ENCODE measurements around the gene ZMYND8. TPM values are rescaled to one million over a fixed set of nuclear protein-coding genes. Genes with fewer than 3 reads are reported as not detected.

Gene ZMYND8
- total and polyA plus RNA-seq, 2 donors: 14.8 to 28.5 TPM

- H3K4me3 ChIP-seq (ENCODE audit: low read length in 2 of 2): no peak overlapping the region
- DNase-seq (ENCODE audit: low read depth in 6 of 9, low spot score in 9 of 9): no peak
- 90% methylated on average over 4 of the region's 4 CpGs for WGBS
- peaks cover 11 to 26% of the 10 kb centered on the region in 2 donors for H3K36me3 ChIP-seq (ENCODE audit: control insufficient read depth in 2 of 2, insufficient read depth in 2 of 2, low read length in 1 of 2)
- no peaks in the 10 kb centered on the region for H3K27me3 ChIP-seq (ENCODE audit: control insufficient read depth in 2 of 2, insufficient read depth in 1 of 2, low read length in 1 of 2)
- peaks cover 41 to 75% of the 10 kb centered on the region in 2 donors for H3K4me1 ChIP-seq (ENCODE audit: control insufficient read depth in 2 of 2, insufficient read depth in 2 of 2, low read length in 2 of 2)
- no peak overlapping the region for H3K27ac ChIP-seq (ENCODE audit: low read depth in 1 of 2, low read length in 1 of 2)
- no peaks in the 10 kb centered on the region for H3K9me3 ChIP-seq (ENCODE audit: control insufficient read depth in 2 of 2, insufficient read depth in 1 of 2, low read length in 1 of 2)
Observed at GRCh38 chr20:47350691-47351545, 5.6 kb downstream of the ZMYND8 start.

- no peaks in the 10 kb centered on the region for H3K27me3 ChIP-seq (ENCODE audit: control insufficient read depth in 2 of 2, insufficient read depth in 1 of 2, low read length in 1 of 2)
- WGBS: 44% methylated on average over 4 of the region's 4 CpGs
Observed at GRCh38 chr20:47350181-47350550, 6.3 kb downstream of the ZMYND8 start.

GRCh38 chr20:47349365-47350180 is 6.9 kb downstream of the ZMYND8 start:
- Histone ChIP-seq H3K9me3 (ENCODE audit: control insufficient read depth in 2 of 2, insufficient read depth in 1 of 2, low read length in 1 of 2) (no peaks in the 10 kb centered on the region), H3K4me1 (ENCODE audit: control insufficient read depth in 2 of 2, insufficient read depth in 2 of 2, low read length in 2 of 2) (peaks cover 38 to 72% of the 10 kb centered on the region in 2 donors)

More at GRCh38 chr20:47350181-47350550, 6.3 kb downstream of the ZMYND8 start:
- peak in 1 of 9 donors; percentile 47 for DNase-seq (ENCODE audit: low read depth in 6 of 9, low spot score in 9 of 9)
- peaks cover 13 to 29% of the 10 kb centered on the region in 2 donors for H3K36me3 ChIP-seq (ENCODE audit: control insufficient read depth in 2 of 2, insufficient read depth in 2 of 2, low read length in 1 of 2)
- no peaks in the 10 kb centered on the region for H3K9me3 ChIP-seq (ENCODE audit: control insufficient read depth in 2 of 2, insufficient read depth in 1 of 2, low read length in 1 of 2)
- peaks cover 39 to 75% of the 10 kb centered on the region in 2 donors for H3K4me1 ChIP-seq (ENCODE audit: control insufficient read depth in 2 of 2, insufficient read depth in 2 of 2, low read length in 2 of 2)
- no peak overlapping the region for H3K4me3 ChIP-seq (ENCODE audit: low read length in 2 of 2)
- no peak overlapping the region for H3K27ac ChIP-seq (ENCODE audit: low read depth in 1 of 2, low read length in 1 of 2)

DNA sequence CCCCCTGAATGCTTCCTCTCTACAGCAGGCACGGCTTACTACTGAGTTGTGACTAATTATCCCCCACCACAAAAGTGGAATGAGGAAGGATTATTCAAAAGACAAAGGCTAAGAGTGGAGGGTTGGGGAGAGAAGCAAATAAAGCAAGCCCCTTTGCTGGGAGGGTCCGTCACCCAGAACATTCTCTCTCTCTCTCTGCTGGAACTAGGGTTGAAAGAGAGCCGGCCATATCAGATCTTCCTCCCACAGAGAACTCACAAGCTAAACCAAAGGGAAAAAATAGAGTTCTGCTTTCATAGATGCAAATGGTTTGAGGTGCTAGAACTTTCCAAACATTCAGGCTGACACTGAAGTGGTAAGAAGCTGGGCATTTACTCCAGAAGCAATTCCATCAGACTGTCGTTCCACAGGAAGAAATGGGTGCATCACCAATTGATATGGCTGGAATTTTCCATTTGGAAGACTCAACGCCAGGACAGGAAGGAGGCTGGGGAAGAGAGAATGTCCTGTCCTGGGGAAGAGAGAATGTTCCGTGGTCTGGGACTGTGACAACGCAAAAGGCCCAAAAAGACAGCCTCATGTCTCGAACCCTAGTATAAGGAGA is 7.9 kb downstream of the ZMYND8 start:
- Histone ChIP-seq H3K4me3 (ENCODE audit: low read length in 2 of 2) (no peak overlapping the region), H3K36me3 (ENCODE audit: control insufficient read depth in 2 of 2, insufficient read depth in 2 of 2, low read length in 1 of 2) (peaks cover 13 to 38% of the 10 kb centered on the region in 2 donors), H3K27ac (ENCODE audit: low read depth in 1 of 2, low read length in 1 of 2) (peak overlapping the region; percentile 42 to 62), H3K9me3 (ENCODE audit: control insufficient read depth in 2 of 2, insufficient read depth in 1 of 2, low read length in 1 of 2) (no peaks in the 10 kb centered on the region), H3K27me3 (ENCODE audit: control insufficient read depth in 2 of 2, insufficient read depth in 1 of 2, low read length in 1 of 2) (no peaks in the 10 kb centered on the region), H3K4me1 (ENCODE audit: control insufficient read depth in 2 of 2, insufficient read depth in 2 of 2, low read length in 2 of 2) (peaks cover 33 to 63% of the 10 kb centered on the region in 2 donors)
- 92% methylated on average over 8 of the region's 8 CpGs for WGBS
- DNase-seq (ENCODE audit: low read depth in 6 of 9, low spot score in 9 of 9): no peak

More at GRCh38 chr20:47349365-47350180, 6.9 kb downstream of the ZMYND8 start:
- Histone ChIP-seq H3K27ac (ENCODE audit: low read depth in 1 of 2, low read length in 1 of 2) (peak overlapping the region in 1 of 2 donors; percentile 42), H3K36me3 (ENCODE audit: control insufficient read depth in 2 of 2, insufficient read depth in 2 of 2, low read length in 1 of 2) (peaks cover 13 to 33% of the 10 kb centered on the region in 2 donors), H3K4me3 (ENCODE audit: low read length in 2 of 2) (no peak overlapping the region), H3K27me3 (ENCODE audit: control insufficient read depth in 2 of 2, insufficient read depth in 1 of 2, low read length in 1 of 2) (no peaks in the 10 kb centered on the region)
- DNase-seq (ENCODE audit: low read depth in 6 of 9, low spot score in 9 of 9): no peak
- 85% methylated on average over 7 of the region's 7 CpGs for WGBS

- WGBS: 88% methylated on average over 4 of the region's 4 CpGs
- Histone ChIP-seq H3K4me3 (ENCODE audit: low read length in 2 of 2) (no peak overlapping the region), H3K36me3 (ENCODE audit: control insufficient read depth in 2 of 2, insufficient read depth in 2 of 2, low read length in 1 of 2) (peaks cover 15 to 38% of the 10 kb centered on the region in 2 donors), H3K27me3 (ENCODE audit: control insufficient read depth in 2 of 2, insufficient read depth in 1 of 2, low read length in 1 of 2) (no peaks in the 10 kb centered on the region), H3K9me3 (ENCODE audit: control insufficient read depth in 2 of 2, insufficient read depth in 1 of 2, low read length in 1 of 2) (no peaks in the 10 kb centered on the region), H3K27ac (ENCODE audit: low read depth in 1 of 2, low read length in 1 of 2) (peak overlapping the region in 1 of 2 donors; percentile 1), H3K4me1 (ENCODE audit: control insufficient read depth in 2 of 2, insufficient read depth in 2 of 2, low read length in 2 of 2) (peaks cover 29 to 55% of the 10 kb centered on the region in 2 donors)
- no peak for DNase-seq (ENCODE audit: low read depth in 6 of 9, low spot score in 9 of 9)
Observed at GRCh38 chr20:47347661-47348435, 8.7 kb downstream of the ZMYND8 start.

DNA sequence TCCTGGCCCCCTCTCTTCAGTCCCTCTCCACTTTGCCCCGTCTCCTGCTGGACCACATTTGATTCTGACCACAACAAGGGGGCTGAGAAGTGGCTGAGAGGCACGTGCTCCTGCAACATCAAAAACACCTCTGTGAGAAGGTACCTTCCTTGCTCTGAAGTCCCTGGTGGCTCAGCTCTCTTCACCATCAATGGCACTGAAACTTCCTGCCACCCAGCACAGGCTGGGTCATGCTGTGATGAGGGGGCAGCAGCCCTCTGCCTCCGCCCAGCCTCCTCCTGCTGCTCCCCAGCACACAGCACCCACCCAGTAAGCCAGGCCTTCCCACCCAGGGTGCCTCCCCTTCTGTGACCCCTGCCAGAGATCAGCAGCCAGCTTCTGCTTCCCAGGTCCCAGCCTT is 10.3 kb downstream of the ZMYND8 start:
- H3K4me3 ChIP-seq (ENCODE audit: low read length in 2 of 2): no peak overlapping the region
- peaks cover 12 to 33% of the 10 kb centered on the region in 2 donors for H3K36me3 ChIP-seq (ENCODE audit: control insufficient read depth in 2 of 2, insufficient read depth in 2 of 2, low read length in 1 of 2)
- H3K4me1 ChIP-seq (ENCODE audit: control insufficient read depth in 2 of 2, insufficient read depth in 2 of 2, low read length in 2 of 2): peaks cover 18 to 42% of the 10 kb centered on the region in 2 donors
- no peaks in the 10 kb centered on the region for H3K27me3 ChIP-seq (ENCODE audit: control insufficient read depth in 2 of 2, insufficient read depth in 1 of 2, low read length in 1 of 2)
- peak in 1 of 9 donors; percentile 48 for DNase-seq (ENCODE audit: low read depth in 6 of 9, low spot score in 9 of 9)
- WGBS: 19% methylated on average over 3 of the region's 3 CpGs
- H3K9me3 ChIP-seq (ENCODE audit: control insufficient read depth in 2 of 2, insufficient read depth in 1 of 2, low read length in 1 of 2): no peaks in the 10 kb centered on the region
- peak overlapping the region in 1 of 2 donors; percentile 15 for H3K27ac ChIP-seq (ENCODE audit: low read depth in 1 of 2, low read length in 1 of 2)

- WGBS: 99% methylated on average over 7 of the region's 7 CpGs
- H3K4me1 ChIP-seq (ENCODE audit: control insufficient read depth in 2 of 2, insufficient read depth in 2 of 2, low read length in 2 of 2): peaks cover 13 to 37% of the 10 kb centered on the region in 2 donors
- DNase-seq (ENCODE audit: low read depth in 6 of 9, low spot score in 9 of 9): no peak
- peaks cover 12 to 33% of the 10 kb centered on the region in 2 donors for H3K36me3 ChIP-seq (ENCODE audit: control insufficient read depth in 2 of 2, insufficient read depth in 2 of 2, low read length in 1 of 2)
- no peaks in the 10 kb centered on the region for H3K27me3 ChIP-seq (ENCODE audit: control insufficient read depth in 2 of 2, insufficient read depth in 1 of 2, low read length in 1 of 2)
- no peak overlapping the region for H3K27ac ChIP-seq (ENCODE audit: low read depth in 1 of 2, low read length in 1 of 2)
- H3K9me3 ChIP-seq (ENCODE audit: control insufficient read depth in 2 of 2, insufficient read depth in 1 of 2, low read length in 1 of 2): no peaks in the 10 kb centered on the region
- no peak overlapping the region for H3K4me3 ChIP-seq (ENCODE audit: low read length in 2 of 2)
Observed at GRCh38 chr20:47345214-47345613, 11.3 kb downstream of the ZMYND8 start.

DNA sequence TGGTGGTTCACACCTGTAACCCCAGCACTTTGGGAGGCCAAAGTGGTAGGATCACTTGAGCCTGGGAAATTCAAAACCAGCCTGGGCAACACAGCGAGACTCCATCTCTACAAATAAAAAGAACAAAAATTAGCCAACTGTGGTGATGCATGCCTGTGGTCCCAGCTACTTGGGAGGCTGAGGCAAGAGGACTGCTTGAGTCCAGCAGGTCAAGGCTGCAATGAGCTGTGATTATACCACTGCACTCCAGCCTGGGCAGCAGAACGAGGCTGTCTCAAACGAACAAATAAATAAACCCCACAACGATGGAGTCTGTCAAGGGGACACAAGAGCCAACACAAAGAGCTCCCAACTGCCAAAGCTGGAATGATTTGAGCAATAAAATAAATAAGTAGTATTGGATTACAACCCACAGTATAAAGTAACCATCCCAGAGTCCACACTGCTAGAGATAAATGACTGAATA is 13.5 kb downstream of the ZMYND8 start:
- Histone ChIP-seq H3K36me3 (ENCODE audit: control insufficient read depth in 2 of 2, insufficient read depth in 2 of 2, low read length in 1 of 2) (peaks cover 28 to 37% of the 10 kb centered on the region in 2 donors), H3K4me1 (ENCODE audit: control insufficient read depth in 2 of 2, insufficient read depth in 2 of 2, low read length in 2 of 2) (peaks cover 7 to 22% of the 10 kb centered on the region in 2 donors), H3K27me3 (ENCODE audit: control insufficient read depth in 2 of 2, insufficient read depth in 1 of 2, low read length in 1 of 2) (no peaks in the 10 kb centered on the region), H3K4me3 (ENCODE audit: low read length in 2 of 2) (no peak overlapping the region), H3K9me3 (ENCODE audit: control insufficient read depth in 2 of 2, insufficient read depth in 1 of 2, low read length in 1 of 2) (no peaks in the 10 kb centered on the region), H3K27ac (ENCODE audit: low read depth in 1 of 2, low read length in 1 of 2) (no peak overlapping the region)
- WGBS: 92% methylated on average over 4 of the region's 4 CpGs
- DNase-seq (ENCODE audit: low read depth in 6 of 9, low spot score in 9 of 9): no peak
